Measurements from ENCODE around the gene SOCS1. TPM values are rescaled to one million over a fixed set of nuclear protein-coding genes. Genes with fewer than 3 reads are reported as not detected.

SOCS1 gene
- polyA plus RNA-seq, 1 donor from 2014 or later, result not detected

GRCh38 chr16:11204513-11205047 is 51.4 kb downstream of the SOCS1 start:
- Histone ChIP-seq H3K4me3 (ENCODE audit: low read length) (no peak overlapping the region), H3K9me3 (ENCODE audit: low read length) (peaks cover 5% of the 10 kb centered on the region), H4K20me1 (ENCODE audit: insufficient read depth) (no peaks in the 10 kb centered on the region), H3K4me2 (ENCODE audit: low read length) (no peak overlapping the region), H3K9me2 (ENCODE audit: insufficient read depth, low read length) (no peaks in the 10 kb centered on the region), H3K27ac (ENCODE audit: low read length) (no peak overlapping the region), H3F3A (ENCODE audit: insufficient read depth, low read length, poor library complexity, severe bottlenecking) (no peaks in the 10 kb centered on the region), H3K9ac (ENCODE audit: low read length) (no peak overlapping the region), H3K79me2 (replicated peaks; ENCODE audit: insufficient read depth, low read length) (no peaks in the 10 kb centered on the region), H3K27me3 (ENCODE audit: insufficient read depth, low read depth, low read length) (no peaks in the 10 kb centered on the region), H3K36me3 (ENCODE audit: insufficient read depth, low read length) (no peaks in the 10 kb centered on the region), H2AFZ (ENCODE audit: low read depth, low read length) (no peak overlapping the region)
- TF ChIP-seq TAF1 (IDR thresholded peaks at IDR 0.05; ENCODE audit: low read depth) (no peak), CTCF (IDR thresholded peaks at IDR 0.05; ENCODE audit: poor library complexity, severe bottlenecking) (no peak), EZH2 (IDR thresholded peaks at IDR 0.05; ENCODE audit: borderline replicate concordance, insufficient read depth, low read length, poor library complexity, severe bottlenecking) (no peak), POLR2AphosphoS5 (IDR thresholded peaks at IDR 0.05) (no peak), MXI1 (conservative IDR thresholded peaks at IDR 0.05; ENCODE audit: poor library complexity, severe bottlenecking) (no peak), RAD21 (conservative IDR thresholded peaks at IDR 0.05) (no peak), SMC3 (conservative IDR thresholded peaks at IDR 0.05; ENCODE audit: poor library complexity) (no peak), REST (IDR thresholded peaks at IDR 0.05; ENCODE audit: borderline replicate concordance) (no peak), EP300 (conservative IDR thresholded peaks at IDR 0.05; ENCODE audit: poor library complexity, severe bottlenecking) (no peak)

Small RNA genes within 50 kb of the gene (small RNA-seq; reads per million reads assigned to genes)
- gene RF00554, result 0 to 1.5 (median 0) reads per million in 3 experiments

Other genes with a start within 250 kb of the SOCS1 start
- not detected in 2 replicates for gene TNP2, start 13.1 kb upstream of the SOCS1 start, polyA plus RNA-seq
- not detected in 2 replicates for gene PRM3, start 17.4 kb upstream of the SOCS1 start, polyA plus RNA-seq
- gene PRM2, start 20.3 kb upstream of the SOCS1 start, polyA plus RNA-seq, result not detected in 2 replicates
- not detected in 2 replicates for gene PRM1, start 25.1 kb upstream of the SOCS1 start, polyA plus RNA-seq
- 0.48 and 1.6 TPM in 2 replicates for gene RMI2, start 89.3 kb upstream of the SOCS1 start, polyA plus RNA-seq